AG10803 (cell line): ENCODE results near the gene EMC8.
"Not testable (repeated sequence)": the region's sequence is repeated elsewhere in the genome, so short reads cannot be mapped to it uniquely, and the experiment has no call there.

Experiments used
- DNase-seq: peaks from one replicate; pipeline ENCODE4 v3.0.0; 2010; ENCODE audit warnings: low read depth
- H3K4me3 ChIP-seq: 2 replicates; pipeline ENCODE4 v1.5.1; 2011; ENCODE audit warnings: mild to moderate bottlenecking, low read length, control low read depth
- CTCF ChIP-seq: conservative IDR thresholded peaks from 2 replicates; pipeline ENCODE4 v1.5.1; 2011; ENCODE audit warnings: mild to moderate bottlenecking, low read length, control low read depth, inconsistent platforms

Gene EMC8

DNA sequence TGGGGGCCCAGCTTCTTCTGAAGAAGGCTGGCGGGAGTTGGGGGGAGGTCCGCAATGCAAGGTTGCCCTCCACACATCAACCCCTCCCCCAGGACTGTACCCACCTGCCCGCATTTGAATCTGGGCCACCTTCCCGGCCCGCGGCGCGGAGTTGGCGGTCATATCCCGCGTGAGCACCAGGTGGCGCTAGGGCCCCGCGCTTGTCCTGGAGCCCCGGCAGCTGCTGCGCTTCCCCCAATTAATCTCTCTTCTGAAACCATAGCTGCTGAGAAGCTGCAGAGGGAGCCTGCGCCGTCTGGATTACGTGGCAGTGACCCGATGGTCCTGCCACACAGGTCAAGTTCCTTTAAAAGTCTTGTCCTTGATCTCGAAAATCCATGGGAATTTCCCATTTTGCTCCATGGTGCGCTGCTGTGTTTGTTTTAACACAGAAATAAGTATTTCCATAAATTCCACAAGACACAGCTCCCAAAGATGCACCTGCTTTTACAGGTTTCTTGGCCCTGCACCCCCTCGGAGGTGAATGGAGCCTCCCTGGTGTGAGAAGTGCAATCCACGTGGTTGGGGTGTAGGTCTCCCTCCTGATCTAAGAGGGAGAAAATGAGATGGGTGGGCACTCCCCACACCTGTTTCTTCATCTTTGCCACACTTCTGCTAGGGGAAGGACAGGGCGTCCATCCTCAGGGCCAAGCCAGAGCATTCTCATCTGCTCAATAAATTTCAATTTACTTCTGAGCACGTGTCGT, 22.2 kb upstream of the EMC8 start:
- H3K4me3 ChIP-seq: no peak overlapping the region
- peak; percentile 81 for TF ChIP-seq CTCF
- peak; percentile 72 for DNase-seq

- H3K4me3 ChIP-seq: no peak overlapping the region
- no peak for DNase-seq
- TF ChIP-seq CTCF: no peak
These were observed 21.4 kb upstream of the EMC8 start for GRCh38 chr16:85820604-85821372.

GRCh38 chr16:85819771-85820170, 20.4 kb upstream of the EMC8 start:
- TF ChIP-seq CTCF: no peak
- no peak overlapping the region for H3K4me3 ChIP-seq
- DNase-seq: no peak

- TF ChIP-seq CTCF: peak; percentile 79
- no peak overlapping the region for H3K4me3 ChIP-seq
- DNase-seq: peak; percentile 64
These were observed 19.9 kb upstream of the EMC8 start for GRCh38 chr16:85819245-85819644.

DNA sequence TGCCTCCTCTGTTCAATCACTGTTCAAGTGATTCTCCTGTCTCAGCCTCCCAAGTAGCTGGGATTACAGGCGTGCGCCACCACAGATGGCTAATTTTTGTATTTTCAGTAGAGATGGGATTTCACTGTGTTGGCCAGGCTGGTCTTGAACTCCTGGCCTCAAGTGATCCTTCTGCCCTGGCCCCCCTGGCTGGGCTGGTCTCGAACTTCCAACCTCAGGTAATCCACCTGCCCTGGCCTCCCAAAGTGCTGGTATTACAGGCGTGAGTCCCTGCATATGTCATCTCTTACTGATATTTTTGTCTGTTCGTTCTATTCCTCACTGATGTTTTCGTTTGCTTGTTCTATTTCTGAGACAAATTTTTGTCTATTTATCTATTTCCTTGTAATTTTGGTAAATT, 17.9 kb upstream of the EMC8 start:
- DNase-seq, H3K4me3 ChIP-seq: not testable (repeated sequence)

GRCh38 chr16:85816159-85816558, 16.8 kb upstream of the EMC8 start:
- no peak for DNase-seq
- H3K4me3 ChIP-seq: no peak overlapping the region
- TF ChIP-seq CTCF: no peak

- no peak for TF ChIP-seq CTCF
- no peak overlapping the region for H3K4me3 ChIP-seq
- no peak for DNase-seq
These were observed 13.7 kb upstream of the EMC8 start for GRCh38 chr16:85812811-85813700.
